Mesenchymal stem cell (in vitro differentiated cells and primary cell): ENCODE data around the gene ACACB.
A peak's percentile ranks its signal among the peaks of the same experiment; 100 is the strongest.

Experiments used
- DNase-seq: peaks from one replicate; pipeline ENCODE4 v3.0.0-alpha.2; 2013
- H2AFZ ChIP-seq: one replicate; pipeline ENCODE4 v1.6.1; 2013; ENCODE audit warnings: low read depth, mild to moderate bottlenecking, control low read depth, inconsistent platforms, low read length, moderate library complexity
- H2AK5ac ChIP-seq: 2 replicates; pipeline ENCODE4 v1.6.1; 2013; ENCODE audit warnings: low read length, moderate library complexity, mild to moderate bottlenecking, inconsistent platforms; ENCODE audit not compliant: severe bottlenecking
- H2BK120ac ChIP-seq: one replicate; pipeline ENCODE4 v1.6.1; 2013; ENCODE audit warnings: low read depth, mild to moderate bottlenecking, inconsistent platforms, low read length, moderate library complexity
- H2BK12ac ChIP-seq, 2 experiments: one replicate each; pipeline ENCODE4 v1.6.1; 2013; ENCODE audit warnings: inconsistent platforms in 2 of 2, low read length in 2 of 2, mild to moderate bottlenecking in 2 of 2, moderate library complexity in 2 of 2, control low read depth in 1 of 2
- H2BK15ac ChIP-seq: one replicate; pipeline ENCODE4 v1.6.1; 2013; ENCODE audit warnings: mild to moderate bottlenecking, low read depth, inconsistent platforms; ENCODE audit not compliant: poor library complexity, severe bottlenecking
- H2BK5ac ChIP-seq: 2 replicates; pipeline ENCODE4 v1.6.1; 2013; ENCODE audit warnings: low read depth, mild to moderate bottlenecking, low read length, control low read depth, inconsistent platforms; ENCODE audit not compliant: poor library complexity, severe bottlenecking
- H3K14ac ChIP-seq, 2 experiments: one replicate each; pipeline ENCODE4 v1.6.1; 2013; ENCODE audit warnings: inconsistent platforms in 2 of 2, low read length in 2 of 2, control low read depth in 1 of 2, mild to moderate bottlenecking in 1 of 2, moderate library complexity in 1 of 2
- H3K18ac ChIP-seq, 2 experiments: one replicate each; pipeline ENCODE4 v1.6.1; 2013; ENCODE audit warnings: inconsistent platforms in 2 of 2, low read length in 2 of 2, control low read depth in 1 of 2, low read depth in 1 of 2, mild to moderate bottlenecking in 1 of 2
- H3K23ac ChIP-seq, 2 experiments: one replicate each; pipeline ENCODE4 v1.6.1; 2013; ENCODE audit warnings: inconsistent platforms in 2 of 2, low read length in 2 of 2, mild to moderate bottlenecking in 2 of 2, moderate library complexity in 2 of 2, control low read depth in 1 of 2
- H3K27ac ChIP-seq: 2 replicates; pipeline ENCODE4 v1.5.1; 2013; ENCODE audit warnings: mild to moderate bottlenecking, moderate library complexity, low read length, control low read depth, inconsistent platforms; ENCODE audit not compliant: poor library complexity, severe bottlenecking
- H3K27me3 ChIP-seq, 2 experiments: 2 replicates each; pipeline versions ENCODE4 v1.6.1 to v1.7.0; 2013; ENCODE audit warnings: low read length in 2 of 2, mild to moderate bottlenecking in 2 of 2, moderate library complexity in 2 of 2, control low read depth in 1 of 2, inconsistent platforms in 1 of 2; ENCODE audit not compliant: control insufficient read depth in 1 of 2, insufficient read depth in 1 of 2
- H3K36me3 ChIP-seq, 2 experiments: 2 replicates each; pipeline versions ENCODE4 v1.6.1 to v1.7.0; 2013; ENCODE audit warnings: low read length in 2 of 2, control low read depth in 1 of 2, inconsistent platforms in 1 of 2, low read depth in 1 of 2, mild to moderate bottlenecking in 1 of 2; ENCODE audit not compliant: insufficient read depth in 2 of 2, control insufficient read depth in 1 of 2
- H3K4ac ChIP-seq, 2 experiments: one replicate each; pipeline ENCODE4 v1.6.1; 2013; ENCODE audit warnings: inconsistent platforms in 2 of 2, low read length in 2 of 2, mild to moderate bottlenecking in 2 of 2, moderate library complexity in 2 of 2, control low read depth in 1 of 2, low read depth in 1 of 2
- H3K4me1 ChIP-seq: 2 replicates; pipeline ENCODE4 v1.6.1; 2013; ENCODE audit warnings: low read depth, low read length, control low read depth; ENCODE audit not compliant: control insufficient read depth, insufficient read depth
- H3K4me2 ChIP-seq: 2 replicates; pipeline ENCODE4 v1.6.1; 2013; ENCODE audit warnings: low read length, mild to moderate bottlenecking, inconsistent platforms; ENCODE audit not compliant: poor library complexity, severe bottlenecking
- H3K4me3 ChIP-seq, 2 experiments: 2 replicates each; pipeline versions ENCODE4 v1.5.1 to v1.7.0; 2013; ENCODE audit warnings: low read length in 2 of 2, mild to moderate bottlenecking in 2 of 2, control low read depth in 1 of 2, low read depth in 1 of 2; ENCODE audit not compliant: insufficient read depth in 1 of 2
- H3K79me1 ChIP-seq: replicated peaks from 2 replicates; pipeline ENCODE4 v1.6.1; 2013; ENCODE audit warnings: mild to moderate bottlenecking, control low read depth, low read length, inconsistent platforms; ENCODE audit not compliant: poor library complexity, severe bottlenecking
- H3K9ac ChIP-seq: 2 replicates; pipeline ENCODE4 v1.7.0; 2013; ENCODE audit warnings: mild to moderate bottlenecking, low read length, moderate library complexity
- H3K9me3 ChIP-seq: 2 replicates; pipeline ENCODE4 v1.7.0; 2013; ENCODE audit warnings: mild to moderate bottlenecking, low read length; ENCODE audit not compliant: control insufficient read depth
- H4K8ac ChIP-seq: one replicate; pipeline ENCODE4 v1.6.1; 2013; ENCODE audit warnings: inconsistent platforms, mild to moderate bottlenecking, low read length, moderate library complexity
- H4K91ac ChIP-seq: one replicate; pipeline ENCODE4 v1.6.1; 2013; ENCODE audit warnings: mild to moderate bottlenecking, low read length, inconsistent platforms
- WGBS: methylation state at CpG from one replicate; pipeline ENCODE4 v1.1.7; 2013; ENCODE audit warnings: mixed read lengths; 5-methylcytosine and 5-hydroxymethylcytosine counted together

The ACACB gene

DNA sequence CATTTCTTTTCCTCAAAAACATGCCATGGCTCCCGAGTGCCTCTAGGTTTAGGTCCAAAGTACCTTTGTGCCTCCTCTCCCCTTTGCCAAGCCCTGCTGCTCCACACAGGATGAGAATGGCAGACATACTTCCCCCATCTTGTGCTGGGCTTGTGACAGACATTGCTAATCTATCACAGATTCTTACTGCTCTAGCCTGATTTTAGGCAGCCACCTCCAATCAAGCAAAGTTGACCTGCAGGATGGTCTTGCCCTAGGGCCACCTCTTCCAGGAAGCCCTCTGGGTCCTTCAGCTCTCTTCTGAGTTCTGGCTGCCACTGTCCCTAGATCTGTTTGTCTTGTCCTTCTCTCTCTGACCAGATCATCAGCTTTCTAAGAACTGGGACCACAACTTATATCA, 172.2 kb downstream of the ACACB start:
- 98% methylated on average over 1 of the region's 1 CpG for WGBS

GRCh38 chr12:109289004-109289403, 172.6 kb downstream of the ACACB start:
- Histone ChIP-seq H3K9me3 (no peaks in the 10 kb centered on the region), H3K4me1 (peaks cover 5% of the 10 kb centered on the region), H3K27ac (no peak overlapping the region), H3K27me3 (peaks cover 31 to 68% of the 10 kb centered on the region in 2 experiments), H2AFZ (no peak overlapping the region), H4K91ac (no peak overlapping the region), H3K4ac (no peak overlapping the region), H2BK5ac (no peak overlapping the region), H2BK15ac (no peak overlapping the region), H3K4me3 (no peak overlapping the region), H2AK5ac (no peak overlapping the region), H3K23ac (no peak overlapping the region), H3K14ac (no peak overlapping the region), H4K8ac (no peak overlapping the region), H3K9ac (no peak overlapping the region), H3K36me3 (no peaks in the 10 kb centered on the region), H3K79me1 (no peaks in the 10 kb centered on the region), H2BK12ac (no peak overlapping the region), H3K4me2 (no peak overlapping the region), H2BK120ac (no peak overlapping the region), H3K18ac (no peak overlapping the region)
- WGBS: 91% methylated on average over 4 of the region's 4 CpGs
- no peak for DNase-seq

More for the DNA sequence above, 172.2 kb downstream of the ACACB start:
- H2BK12ac ChIP-seq: no peak overlapping the region
- H3K4me2 ChIP-seq: no peak overlapping the region
- no peak overlapping the region for H4K91ac ChIP-seq
- H2BK15ac ChIP-seq: no peak overlapping the region
- H3K23ac ChIP-seq: peak overlapping the region in 1 of 2 experiments; percentile 57
- no peak overlapping the region for H3K4ac ChIP-seq
- no peak overlapping the region for H4K8ac ChIP-seq
- no peak overlapping the region for H3K9ac ChIP-seq
- no peak overlapping the region for H2AK5ac ChIP-seq
- no peaks in the 10 kb centered on the region for H3K36me3 ChIP-seq
- no peaks in the 10 kb centered on the region for H3K9me3 ChIP-seq
- no peak overlapping the region for H3K14ac ChIP-seq
- DNase-seq: no peak
- H2AFZ ChIP-seq: no peak overlapping the region
- no peaks in the 10 kb centered on the region for H3K79me1 ChIP-seq
- no peak overlapping the region for H3K4me3 ChIP-seq
- H3K27me3 ChIP-seq: peaks cover 31 to 64% of the 10 kb centered on the region in 2 experiments
- H3K27ac ChIP-seq: no peak overlapping the region
- peaks cover 5% of the 10 kb centered on the region for H3K4me1 ChIP-seq
- no peak overlapping the region for H2BK120ac ChIP-seq
- H2BK5ac ChIP-seq: no peak overlapping the region
- H3K18ac ChIP-seq: no peak overlapping the region

DNA sequence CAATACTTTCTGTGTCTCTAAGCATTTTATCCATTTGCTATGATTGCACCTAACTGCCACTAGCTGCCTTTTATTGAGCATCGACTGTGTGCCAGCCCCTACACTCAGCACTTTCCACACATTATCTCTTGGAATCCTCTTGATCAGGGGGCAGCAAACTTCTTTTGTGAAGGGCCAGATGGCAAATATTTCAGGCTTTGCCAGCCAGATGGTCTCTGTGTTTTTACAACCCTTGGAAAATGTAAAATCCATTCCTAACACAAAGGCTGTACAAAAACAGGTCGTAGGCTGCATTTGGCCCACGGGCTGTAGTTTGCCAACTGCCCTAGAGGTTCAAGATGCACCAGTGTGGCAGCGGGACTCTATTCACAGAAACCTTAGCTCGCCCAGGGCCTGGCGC, 173.2 kb downstream of the ACACB start:
- DNase-seq: no peak
- Histone ChIP-seq H3K4me3 (no peak overlapping the region), H3K27me3 (peaks cover 31 to 73% of the 10 kb centered on the region in 2 experiments), H3K9me3 (no peaks in the 10 kb centered on the region), H2BK12ac (no peak overlapping the region), H3K9ac (no peak overlapping the region), H2BK5ac (no peak overlapping the region), H3K14ac (no peak overlapping the region), H2AK5ac (no peak overlapping the region), H3K4ac (no peak overlapping the region), H3K36me3 (no peaks in the 10 kb centered on the region), H3K23ac (no peak overlapping the region), H3K4me2 (no peak overlapping the region), H2AFZ (no peak overlapping the region), H3K79me1 (no peaks in the 10 kb centered on the region), H2BK120ac (no peak overlapping the region), H4K91ac (no peak overlapping the region), H4K8ac (no peak overlapping the region), H2BK15ac (no peak overlapping the region), H3K18ac (no peak overlapping the region), H3K4me1 (peaks cover 5% of the 10 kb centered on the region), H3K27ac (no peak overlapping the region)
- WGBS: 94% methylated on average over 6 of the region's 6 CpGs

DNA sequence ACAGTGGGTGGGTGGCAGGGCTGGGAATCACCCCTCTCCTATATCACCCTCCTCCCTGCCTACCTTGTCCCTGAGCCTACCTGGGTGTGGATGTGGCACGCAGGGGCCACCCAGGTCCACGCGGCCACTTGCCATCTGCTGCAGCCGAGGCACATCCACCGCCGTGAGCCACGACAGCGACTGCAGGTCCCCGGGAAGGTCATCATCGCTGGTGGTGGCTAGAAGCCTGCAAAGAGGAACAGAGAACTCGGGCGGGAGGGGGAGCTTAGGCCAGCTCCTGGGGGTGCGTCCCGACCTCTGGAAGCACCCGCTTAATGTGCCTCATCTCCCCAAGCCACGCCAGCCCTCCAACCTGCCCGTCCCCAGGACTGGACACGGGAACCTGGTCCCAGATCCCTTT, 173.7 kb downstream of the ACACB start:
- H3K14ac ChIP-seq: no peak overlapping the region
- no peak overlapping the region for H4K8ac ChIP-seq
- H4K91ac ChIP-seq: no peak overlapping the region
- H3K9ac ChIP-seq: no peak overlapping the region
- no peaks in the 10 kb centered on the region for H3K79me1 ChIP-seq
- H2BK15ac ChIP-seq: no peak overlapping the region
- H3K4me2 ChIP-seq: no peak overlapping the region
- no peak overlapping the region for H3K4me3 ChIP-seq
- H2BK120ac ChIP-seq: no peak overlapping the region
- no peak overlapping the region for H3K4ac ChIP-seq
- peaks cover 5% of the 10 kb centered on the region for H3K4me1 ChIP-seq
- WGBS: 86% methylated on average over 18 of the region's 18 CpGs
- H2AFZ ChIP-seq: no peak overlapping the region
- no peaks in the 10 kb centered on the region for H3K9me3 ChIP-seq
- H2AK5ac ChIP-seq: no peak overlapping the region
- DNase-seq: no peak
- peaks cover 31 to 78% of the 10 kb centered on the region in 2 experiments for H3K27me3 ChIP-seq
- H3K36me3 ChIP-seq: no peaks in the 10 kb centered on the region
- no peak overlapping the region for H3K23ac ChIP-seq
- H2BK5ac ChIP-seq: no peak overlapping the region
- H3K27ac ChIP-seq: no peak overlapping the region
- no peak overlapping the region for H2BK12ac ChIP-seq
- H3K18ac ChIP-seq: no peak overlapping the region
